ENCODE results near the gene PPIG. TPM values are rescaled to one million over a fixed set of nuclear protein-coding genes. Genes with fewer than 3 reads are reported as not detected.

Gene PPIG
- total RNA-seq, 4 donors from 2014 or later, result 19.6 to 51.2 (median 28.8) TPM

GRCh38 chr2:169644173-169644572, 60.0 kb downstream of the PPIG start:
- TF ChIP-seq POLR2A (IDR thresholded peaks at IDR 0.05) (no peak), CTCF (IDR thresholded peaks at IDR 0.05) (no peak)
- Histone ChIP-seq H3K9me3 (no peaks in the 10 kb centered on the region), H3K4me3 (no peak overlapping the region), H3K4me1 (no peaks in the 10 kb centered on the region), H3K27me3 (no peaks in the 10 kb centered on the region), H3K36me3 (no peaks in the 10 kb centered on the region), H3K27ac (no peak overlapping the region)
- DNase-seq, result no peak

- Histone ChIP-seq H3K4me3 (no peak overlapping the region), H3K4me1 (no peaks in the 10 kb centered on the region), H3K27ac (no peak overlapping the region), H3K27me3 (no peaks in the 10 kb centered on the region), H3K9me3 (no peaks in the 10 kb centered on the region), H3K36me3 (no peaks in the 10 kb centered on the region)
- no peak for DNase-seq
- TF ChIP-seq CTCF (IDR thresholded peaks at IDR 0.05) (no peak), POLR2A (IDR thresholded peaks at IDR 0.05) (no peak)
Measured at GRCh38 chr2:169647496-169647895, 63.3 kb downstream of the PPIG start.

GRCh38 chr2:169649278-169649677, 65.1 kb downstream of the PPIG start:
- no peak overlapping the region for H3K27ac ChIP-seq
- no peaks in the 10 kb centered on the region for H3K9me3 ChIP-seq
- TF ChIP-seq POLR2A (IDR thresholded peaks at IDR 0.05), result no peak
- no peak for TF ChIP-seq CTCF (IDR thresholded peaks at IDR 0.05)
- no peak overlapping the region for H3K4me3 ChIP-seq
- H3K4me1 ChIP-seq, result no peaks in the 10 kb centered on the region
- H3K27me3 ChIP-seq, result no peaks in the 10 kb centered on the region
- no peaks in the 10 kb centered on the region for H3K36me3 ChIP-seq
- DNase-seq, result no peak

GRCh38 chr2:169653636-169654035, 69.5 kb downstream of the PPIG start:
- no peak overlapping the region for H3K4me3 ChIP-seq
- H3K36me3 ChIP-seq, result no peaks in the 10 kb centered on the region
- no peaks in the 10 kb centered on the region for H3K9me3 ChIP-seq
- no peak for DNase-seq
- no peaks in the 10 kb centered on the region for H3K4me1 ChIP-seq
- H3K27ac ChIP-seq, result no peak overlapping the region
- H3K27me3 ChIP-seq, result no peaks in the 10 kb centered on the region
- TF ChIP-seq CTCF (IDR thresholded peaks at IDR 0.05), result no peak
- no peak for TF ChIP-seq POLR2A (IDR thresholded peaks at IDR 0.05)

GRCh38 chr2:169656164-169656563, 72.0 kb downstream of the PPIG start:
- Histone ChIP-seq H3K36me3 (no peaks in the 10 kb centered on the region), H3K9me3 (no peaks in the 10 kb centered on the region), H3K4me1 (no peaks in the 10 kb centered on the region), H3K27me3 (no peaks in the 10 kb centered on the region), H3K4me3 (no peak overlapping the region), H3K27ac (no peak overlapping the region)
- TF ChIP-seq CTCF (IDR thresholded peaks at IDR 0.05) (no peak), POLR2A (IDR thresholded peaks at IDR 0.05) (no peak)
- no peak for DNase-seq

- DNase-seq, result no peak
- no peaks in the 10 kb centered on the region for H3K27me3 ChIP-seq
- TF ChIP-seq CTCF (IDR thresholded peaks at IDR 0.05) (no peak), POLR2A (IDR thresholded peaks at IDR 0.05) (no peak)
Measured at GRCh38 chr2:169658877-169659276, 74.7 kb downstream of the PPIG start.

More at GRCh38 chr2:169658877-169659276, 74.7 kb downstream of the PPIG start:
- no peaks in the 10 kb centered on the region for H3K9me3 ChIP-seq
- no peak overlapping the region for H3K4me3 ChIP-seq
- H3K36me3 ChIP-seq, result no peaks in the 10 kb centered on the region
- no peak overlapping the region for H3K27ac ChIP-seq
- no peaks in the 10 kb centered on the region for H3K4me1 ChIP-seq

All from Peyer's patch (tissue), 4 donors.